GM18867 (cell line): Measurements from ENCODE around the gene MORF4L1.
A peak's percentile ranks its signal among the peaks of the same experiment; 100 is the strongest.
"Not testable (repeated sequence)": the region's sequence is repeated elsewhere in the genome, so short reads cannot be mapped to it uniquely, and the experiment has no call there.

ENCODE experiments used
- ATAC-seq: cut with Tn5 transposase; IDR thresholded peaks from one replicate; pipeline ENCODE4 v1.9.1; 2021; ENCODE audit warnings: mild to moderate bottlenecking, moderate library complexity; ENCODE audit not compliant: unreplicated experiment

The MORF4L1 gene

GRCh38 chr15:78898540-78898939 is 25.9 kb downstream of the MORF4L1 start:
- no peak for ATAC-seq

DNA sequence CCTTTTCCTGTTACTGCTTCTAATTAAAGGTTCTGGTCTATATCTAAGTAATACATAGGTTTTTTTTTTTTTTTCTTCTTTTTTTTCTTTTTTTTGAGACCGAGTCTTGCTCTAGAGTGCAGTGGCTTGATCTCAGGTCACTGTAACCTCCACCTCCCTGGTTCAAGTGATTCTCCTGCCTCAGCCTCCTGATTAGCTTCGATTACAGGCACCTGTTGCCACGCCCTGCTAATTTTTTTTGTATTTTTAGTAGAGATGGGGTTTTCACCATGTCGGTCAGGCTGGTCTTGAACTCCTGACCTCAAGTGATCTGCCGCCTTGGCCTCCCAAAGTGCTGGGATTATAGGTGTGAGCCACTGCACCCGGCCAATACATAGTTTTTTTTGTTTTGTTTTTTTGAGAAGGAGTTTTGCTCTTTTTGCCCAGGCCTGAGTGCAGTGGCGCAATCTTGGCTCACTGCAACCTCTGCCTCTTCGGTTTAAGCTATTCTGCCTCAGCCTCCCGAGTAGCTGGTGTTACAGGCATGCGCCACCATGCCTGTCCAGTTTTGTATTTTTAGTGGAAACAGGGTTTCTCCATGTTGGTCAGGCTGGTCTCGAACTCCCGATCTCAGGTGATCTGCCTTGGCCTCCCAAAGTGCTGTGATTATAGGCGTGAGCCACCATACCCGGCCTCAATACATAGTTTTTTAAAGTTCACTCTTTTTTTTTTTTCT is 28.3 kb downstream of the MORF4L1 start:
- not testable (repeated sequence) for ATAC-seq

DNA sequence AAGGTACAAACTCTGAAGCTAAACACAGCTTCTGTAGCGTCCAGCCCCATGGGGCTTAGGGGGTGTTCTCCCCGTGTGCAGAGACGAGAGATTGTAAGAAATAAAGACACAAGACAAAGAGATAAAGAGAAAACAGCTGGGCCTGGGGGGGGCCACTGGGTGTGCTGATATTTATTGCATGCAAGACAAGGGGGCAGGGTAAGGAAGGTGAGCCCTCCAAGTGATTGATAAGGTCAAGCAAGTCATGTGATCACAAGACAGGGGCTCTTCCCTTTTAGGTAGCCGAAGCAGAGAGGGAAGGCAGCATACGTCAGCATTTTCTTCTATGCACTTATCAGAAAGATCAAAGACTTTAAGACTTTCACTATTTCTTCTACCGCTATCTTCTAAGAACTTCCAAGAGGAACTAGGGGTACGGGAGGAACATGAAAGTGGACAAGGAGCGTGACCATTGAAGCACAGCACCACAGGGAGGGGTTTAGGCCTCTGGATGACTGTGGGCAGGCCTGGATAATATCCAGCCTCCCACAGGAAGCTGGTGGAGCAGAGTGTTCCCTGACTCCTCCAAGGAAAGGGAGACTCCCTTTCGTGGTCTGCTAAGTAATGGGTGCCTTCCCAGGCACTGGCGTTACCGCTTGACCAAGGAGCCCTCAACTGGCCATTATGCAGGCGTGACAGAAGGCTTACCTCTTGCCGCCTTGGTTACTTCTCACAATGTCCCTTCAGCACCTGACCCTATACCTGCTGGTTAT is 29.8 kb downstream of the MORF4L1 start:
- not testable (repeated sequence) for ATAC-seq

DNA sequence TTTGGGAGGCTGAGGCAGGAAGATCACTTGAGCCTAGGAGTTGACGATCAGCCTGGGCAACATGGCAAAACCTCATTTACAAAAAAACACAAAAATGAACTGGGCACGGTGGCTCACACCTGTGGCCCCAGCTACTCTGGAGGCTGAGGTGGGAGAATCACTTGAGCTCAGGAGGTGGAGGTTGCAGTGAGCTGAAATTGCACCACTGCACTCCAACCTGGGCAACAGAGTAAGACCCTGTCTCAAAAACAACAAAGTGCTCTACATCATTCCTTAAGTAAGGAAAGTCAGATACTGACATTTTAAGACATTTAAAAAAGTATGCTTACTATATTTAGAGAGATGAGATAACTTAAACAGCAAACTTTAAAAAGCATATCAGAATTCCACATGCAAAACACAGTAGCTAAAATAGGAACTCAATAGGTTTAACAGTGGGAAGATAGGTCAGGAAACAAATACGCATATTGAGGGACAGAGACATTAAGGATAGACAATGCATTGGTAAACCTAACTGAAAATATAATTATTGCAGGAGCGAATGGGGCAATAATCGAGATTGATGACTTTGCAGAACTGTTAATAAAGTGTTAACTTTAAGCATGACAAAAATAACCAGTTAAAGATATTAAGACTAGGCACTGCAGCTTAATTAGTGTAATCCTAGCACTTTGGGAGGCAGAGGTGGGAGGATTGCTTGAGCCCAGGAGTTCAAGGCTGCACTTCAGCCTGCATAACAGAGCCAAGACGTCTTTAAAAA is 32.1 kb downstream of the MORF4L1 start:
- no peak for ATAC-seq

DNA sequence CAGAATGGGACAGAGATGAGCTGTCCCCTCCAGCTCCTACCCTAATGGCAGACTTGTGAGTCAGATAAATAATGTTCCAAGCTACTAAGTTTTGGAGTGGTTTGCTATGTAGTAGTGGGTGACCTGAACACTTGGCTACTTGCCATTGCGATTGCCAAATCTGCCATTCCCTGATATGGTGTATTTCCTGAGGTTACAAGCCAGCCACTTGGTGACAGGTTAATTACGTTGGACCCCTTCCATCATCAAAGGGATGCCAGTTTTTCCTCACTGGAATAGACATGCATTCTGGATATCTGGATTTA is 33.6 kb downstream of the MORF4L1 start:
- no peak for ATAC-seq

- ATAC-seq = no peak
These were observed 34.9 kb downstream of the MORF4L1 start for GRCh38 chr15:78907577-78907976.

- no peak for ATAC-seq
These were observed 36.5 kb downstream of the MORF4L1 start for GRCh38 chr15:78909160-78909695.

- peak; percentile 54 for ATAC-seq
These were observed 37.1 kb downstream of the MORF4L1 start for GRCh38 chr15:78909791-78910228.

DNA sequence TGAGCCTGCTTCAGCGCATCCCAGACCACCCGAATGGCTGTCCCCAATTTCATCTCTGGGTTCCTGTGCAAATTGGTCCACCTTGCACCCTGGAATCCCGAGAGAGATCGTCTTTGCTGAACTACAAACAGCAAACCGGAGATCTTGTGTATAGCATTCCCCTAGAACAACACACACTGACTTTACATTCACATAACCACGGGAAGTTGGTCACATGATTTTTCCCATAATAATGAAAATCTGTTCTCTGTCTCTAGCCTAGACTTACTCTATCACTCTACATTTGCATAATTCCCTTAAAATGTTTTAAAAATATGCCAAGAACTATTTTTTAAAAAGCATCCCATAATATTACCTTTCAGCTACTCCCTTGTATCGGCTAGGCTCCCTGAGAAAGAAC is 37.6 kb downstream of the MORF4L1 start:
- no peak for ATAC-seq

GRCh38 chr15:78912316-78912715 is 39.6 kb downstream of the MORF4L1 start:
- ATAC-seq = no peak

DNA sequence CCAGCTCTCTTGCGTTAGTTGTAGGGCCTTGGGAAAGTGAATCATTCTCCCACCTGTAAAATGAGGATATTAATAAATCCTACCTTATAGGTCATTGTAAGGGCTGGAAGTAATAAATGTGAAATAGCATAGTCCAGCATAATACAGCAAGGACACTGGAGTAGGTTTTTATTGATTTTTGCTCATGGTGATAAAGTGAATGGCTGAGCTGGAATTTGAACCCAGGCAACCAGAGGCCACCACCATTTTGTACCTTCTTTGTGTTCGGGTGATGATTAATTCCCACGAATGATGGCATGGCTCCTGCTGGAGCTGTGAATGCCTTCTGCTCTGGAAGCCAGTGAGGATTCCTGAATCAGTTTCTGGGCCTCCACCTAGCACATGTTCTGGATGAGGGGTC is 40.3 kb downstream of the MORF4L1 start:
- ATAC-seq = no peak

DNA sequence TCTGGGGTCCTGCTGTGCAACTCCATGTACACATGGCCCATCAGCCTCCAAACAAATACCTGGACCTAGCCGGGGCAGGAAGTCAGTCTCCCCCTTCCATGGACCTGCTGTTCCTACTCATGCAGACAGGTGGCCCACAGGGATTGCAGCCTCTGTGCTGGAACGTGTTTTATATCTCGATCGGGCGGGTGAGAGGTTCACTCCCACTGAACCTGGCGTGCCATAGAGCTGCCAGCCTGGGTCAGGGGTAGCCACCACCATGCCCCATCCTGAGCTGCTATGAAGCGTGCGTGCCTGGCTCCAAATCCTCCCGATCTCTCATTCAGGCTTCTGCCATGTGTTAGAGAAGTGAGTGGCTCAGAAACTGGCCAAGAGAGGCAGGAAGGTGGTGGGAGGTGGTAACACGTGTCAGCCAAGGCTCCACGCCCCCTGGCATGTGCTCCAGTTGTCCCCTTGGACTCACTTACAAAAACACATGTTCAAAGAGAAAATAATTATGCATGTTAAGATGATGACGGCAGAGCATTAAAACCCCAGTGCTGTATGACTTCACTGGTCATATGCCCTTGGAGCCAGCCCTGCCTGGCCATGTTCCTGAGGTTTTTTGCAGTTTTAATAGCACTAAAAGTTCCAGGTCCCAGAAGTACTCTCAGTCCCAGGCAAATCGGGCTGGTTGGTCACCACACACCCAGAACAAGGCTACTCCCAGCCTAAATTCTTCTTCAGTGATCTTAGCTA is 41.5 kb downstream of the MORF4L1 start:
- ATAC-seq = no peak

DNA sequence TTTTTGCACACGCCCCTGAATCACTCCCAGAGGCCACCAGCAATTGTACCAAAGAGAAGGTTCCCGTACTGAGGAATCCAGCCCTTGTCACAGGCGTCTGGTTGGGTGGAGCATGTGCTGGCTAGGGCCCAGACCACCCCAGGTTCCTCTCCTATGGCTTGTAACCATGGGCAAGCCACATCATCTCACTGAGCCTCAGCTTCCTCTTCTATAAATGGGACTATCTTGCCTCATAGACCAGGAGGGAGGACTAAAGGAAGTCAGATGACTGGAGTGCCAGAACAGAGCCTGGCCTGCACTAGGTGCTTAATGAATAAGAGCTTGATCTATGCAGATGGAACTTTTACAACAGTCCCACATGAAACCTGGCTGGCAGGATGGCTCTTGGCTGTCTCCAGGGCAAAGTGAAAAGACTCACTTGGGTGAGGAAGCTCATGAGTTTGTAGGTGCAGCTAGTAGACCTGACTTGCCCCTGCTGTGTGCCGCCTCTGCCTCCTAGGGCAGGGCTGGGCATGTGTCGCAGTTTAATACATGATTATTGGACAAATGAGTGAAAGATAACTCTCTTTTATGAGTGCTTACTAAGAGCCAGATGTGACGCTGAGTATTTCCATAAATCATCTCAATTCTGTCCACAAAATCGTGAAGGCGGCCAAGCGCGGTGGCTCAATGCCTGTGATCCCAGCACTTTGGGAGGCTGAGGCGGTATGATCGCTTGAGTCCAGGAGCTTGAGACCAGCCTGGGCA is 42.8 kb downstream of the MORF4L1 start:
- no peak for ATAC-seq

DNA sequence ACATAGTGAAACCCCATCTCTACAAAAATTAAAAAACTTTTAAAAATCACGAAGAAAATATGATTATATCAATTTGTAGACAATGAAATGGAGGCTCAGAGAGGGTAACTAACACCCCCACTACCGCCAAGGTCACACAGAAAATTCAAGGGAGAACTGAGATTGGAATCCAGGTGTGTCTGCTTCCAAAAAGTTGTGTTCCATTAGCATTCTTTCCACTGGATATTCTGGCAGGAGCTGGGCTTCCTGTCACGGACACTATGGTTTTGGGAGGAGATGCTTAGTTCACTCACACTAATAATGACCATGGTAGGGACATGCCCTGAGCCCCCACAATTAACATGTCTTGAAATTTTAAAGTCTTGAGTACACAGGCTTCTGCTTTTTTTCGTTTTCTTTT is 43.4 kb downstream of the MORF4L1 start:
- no peak for ATAC-seq

- no peak for ATAC-seq
These were observed 45.2 kb downstream of the MORF4L1 start for GRCh38 chr15:78917888-78918287.

GRCh38 chr15:78921517-78921916 is 48.8 kb downstream of the MORF4L1 start:
- ATAC-seq = no peak

DNA sequence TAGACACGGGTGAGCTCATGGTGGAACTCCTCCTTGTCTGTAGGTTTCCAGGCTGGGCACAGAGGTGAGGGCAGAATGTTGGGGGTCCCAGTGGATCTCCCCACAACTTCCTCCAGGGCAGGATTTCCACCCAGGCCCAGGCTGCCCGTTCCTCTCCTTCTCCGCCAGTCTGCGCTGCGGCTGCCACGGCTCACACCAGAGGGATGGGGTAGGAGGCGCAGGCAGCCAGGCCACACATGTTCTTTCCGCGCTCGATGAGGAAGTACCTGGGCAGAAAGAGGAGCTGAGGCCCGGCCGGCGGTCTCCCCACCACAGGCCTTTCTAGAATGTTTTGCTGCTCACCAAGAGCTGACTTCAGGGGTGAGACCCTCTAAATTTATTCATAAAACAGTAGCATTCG is 49.2 kb downstream of the MORF4L1 start:
- ATAC-seq = no peak

- ATAC-seq = no peak
These were observed 49.8 kb downstream of the MORF4L1 start for GRCh38 chr15:78922527-78922926.

DNA sequence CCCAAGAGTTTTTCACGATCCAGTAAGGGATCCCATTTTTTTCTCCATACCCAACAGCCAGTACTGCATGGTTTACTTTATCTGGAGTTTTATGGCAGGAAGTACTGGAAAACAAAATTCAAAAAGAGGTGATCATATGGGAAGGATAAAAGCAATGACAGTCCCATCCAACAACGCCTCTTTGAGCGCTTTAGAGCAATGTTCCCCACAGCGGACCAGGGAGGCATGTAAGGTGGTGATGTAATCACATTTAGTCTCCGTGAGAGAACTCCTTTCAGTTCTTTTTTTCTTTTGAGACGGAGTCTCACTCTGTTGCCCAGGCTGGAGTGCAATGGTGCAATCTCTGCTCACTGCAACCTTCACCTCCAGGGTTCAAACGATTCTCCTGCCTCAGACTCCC is 50.3 kb downstream of the MORF4L1 start:
- no peak for ATAC-seq
